Endothelial cell of umbilical vein (primary cell): ENCODE measurements around the gene PYROXD2. TPM values are rescaled to one million over a fixed set of nuclear protein-coding genes. Genes with fewer than 3 reads are reported as not detected.

Experiments
- BruUV-seq: library from RNA; stranded (reverse); fragments of 400-500 nt; replicated peaks from 2 replicates; lab custom pipeline; 2021; lab: Mats Ljungman, UMichigan
- CTCF ChIA-PET: fragments of 300-600, 350-600 bp; sonication (Branson Sonifier 250); formaldehyde crosslinking; loops from one replicate; lab custom pipeline; 2021; ENCODE audit warnings: antibody characterized with exemption, inconsistent platforms; lab: Charles Lee
- POLR2A ChIA-PET: fragments of 300-600, 350-600 bp; sonication (Branson Sonifier 250); formaldehyde crosslinking; loops from one replicate; lab custom pipeline; 2021; ENCODE audit warnings: antibody characterized with exemption, inconsistent platforms; lab: Charles Lee
- DNase-seq: peaks from one replicate; pipeline ENCODE4 v3.0.0-alpha.2; 2011; ENCODE audit warnings: low read depth, low spot score
- FAIRE-seq: peaks from 2 replicates; lab custom pipeline; 2011; peaks lifted over from hg19 to GRCh38; lab: Jason Lieb, UNC
- H2AFZ ChIP-seq: 2 replicates; pipeline ENCODE4 v1.6.0; 2012; ENCODE audit warnings: low read depth, low read length, control low read depth, inconsistent platforms
- H3K27ac ChIP-seq: 2 replicates; pipeline ENCODE4 v1.5.1; 2011; ENCODE audit warnings: low read depth, mild to moderate bottlenecking, control low read depth, low read length, moderate library complexity; ENCODE audit not compliant: insufficient read depth
- H3K27me3 ChIP-seq, 2 experiments: 2 replicates each; pipeline versions ENCODE4 v1.6.0 to v1.6.1; 2011; ENCODE audit warnings: low read length in 2 of 2, mixed read lengths in 1 of 2; ENCODE audit not compliant: control insufficient read depth in 2 of 2, insufficient read depth in 2 of 2
- H3K36me3 ChIP-seq, 2 experiments: 2 replicates in 1 of 2; 3 replicates in 1 of 2; pipeline ENCODE4 v1.5.1; 2011; ENCODE audit warnings: low read length in 2 of 2, mild to moderate bottlenecking in 1 of 2, moderate library complexity in 1 of 2; ENCODE audit not compliant: control insufficient read depth in 2 of 2, insufficient read depth in 2 of 2; ENCODE audit errors: extremely low read depth in 1 of 2
- H3K4me1 ChIP-seq: 3 replicates; pipeline ENCODE4 v1.5.1; 2011; ENCODE audit warnings: mild to moderate bottlenecking, low read length; ENCODE audit not compliant: control insufficient read depth, insufficient read depth; ENCODE audit errors: extremely low read depth
- H3K4me2 ChIP-seq: 2 replicates; pipeline ENCODE4 v1.6.1; 2011; ENCODE audit warnings: low read length, control low read depth, mixed read lengths; ENCODE audit not compliant: insufficient read depth
- H3K4me3 ChIP-seq, 3 experiments: fragments of 200-600 bp in 1 of 3; sonication (generic), shearing (Covaris generic) in 1 of 3; replicated peaks in 1 of 3; 2 replicates each; pipeline ENCODE4 v1.5.1; 2011 to 2016; ENCODE audit warnings: control low read depth in 3 of 3, low read length in 3 of 3, mild to moderate bottlenecking in 2 of 3, inconsistent platforms in 1 of 3, low read depth in 1 of 3, moderate library complexity in 1 of 3; ENCODE audit not compliant: insufficient read depth in 1 of 3
- H3K79me2 ChIP-seq: 2 replicates; pipeline ENCODE4 v1.6.0; 2012; ENCODE audit warnings: low read length, inconsistent platforms; ENCODE audit not compliant: control insufficient read depth, insufficient read depth
- H3K9ac ChIP-seq: replicated peaks from 2 replicates; pipeline ENCODE3; 2011; ENCODE audit warnings: low read length, control low read depth; ENCODE audit not compliant: insufficient read depth; ENCODE audit errors: extremely low read depth
- H3K9me1 ChIP-seq: replicated peaks from 3 replicates; pipeline ENCODE4 v1.6.0; 2011; ENCODE audit warnings: mild to moderate bottlenecking, low read length; ENCODE audit not compliant: control insufficient read depth, insufficient read depth; ENCODE audit errors: extremely low read depth
- H3K9me3 ChIP-seq: replicated peaks from 2 replicates; pipeline ENCODE4 v1.5.1; 2012; ENCODE audit warnings: low read length, inconsistent platforms; ENCODE audit not compliant: control insufficient read depth, insufficient read depth
- H4K20me1 ChIP-seq: replicated peaks from 2 replicates; pipeline ENCODE3; 2011; ENCODE audit warnings: mild to moderate bottlenecking, low read length; ENCODE audit not compliant: control insufficient read depth, insufficient read depth; ENCODE audit errors: extremely low read depth
- EZH2 ChIP-seq: IDR thresholded peaks from 2 replicates; pipeline ENCODE4 v1.6.1; 2012; ENCODE audit warnings: borderline replicate concordance, low read depth, mild to moderate bottlenecking, moderate library complexity, low read length, inconsistent platforms; ENCODE audit not compliant: severe bottlenecking
- FOS ChIP-seq: IDR thresholded peaks from 2 replicates; pipeline ENCODE4 v1.6.1; 2011; ENCODE audit warnings: mild to moderate bottlenecking, low read length, moderate library complexity, borderline replicate concordance; ENCODE audit not compliant: insufficient read depth
- GATA2 ChIP-seq: IDR thresholded peaks from 2 replicates; pipeline ENCODE4 v1.7.0; 2011; ENCODE audit warnings: low read depth, mild to moderate bottlenecking, moderate library complexity, mixed read lengths, low read length; ENCODE audit not compliant: insufficient read length, insufficient read depth
- JUN ChIP-seq: IDR thresholded peaks from 2 replicates; pipeline ENCODE4 v1.6.1; 2011; ENCODE audit warnings: borderline replicate concordance, low read depth; ENCODE audit not compliant: insufficient read length, insufficient read depth
- MYC ChIP-seq: IDR thresholded peaks from one replicate; pipeline ENCODE4 v1.6.1; 2011; ENCODE audit warnings: mild to moderate bottlenecking, low read depth, low read length
- POLR2A ChIP-seq: IDR thresholded peaks from 2 replicates; pipeline ENCODE4 v1.6.1; 2012; ENCODE audit warnings: low read depth, mild to moderate bottlenecking, control low read depth, low read length
- POLR2AphosphoS5 ChIP-seq: IDR thresholded peaks from 2 replicates; pipeline ENCODE4 v1.6.1; 2012; ENCODE audit warnings: low read depth, mild to moderate bottlenecking, control low read depth, low read length, moderate library complexity; ENCODE audit not compliant: insufficient read depth
- dilution Hi-C: fragments of 300-500 bp; cut with MboI; formaldehyde crosslinking; loops from one replicate; pipeline ENCODE4 v1.15.0; 2019; ENCODE audit warnings: low sequenced_read_pairs; ENCODE audit not compliant: extremely low pct_ligation_motif_present
- intact Hi-C: fragments of 100-400 bp; cut with micrococcal nuclease; formaldehyde crosslinking; loops from one replicate; pipeline ENCODE4 v1.10.0; 2022
- polyA plus RNA-seq, 4 experiments: library from polyadenylated mRNA; depleted of rRNA in 3 of 4; stranded (reverse) in 3 of 4; unstranded in 1 of 4; fragments of >200 nt; gene quantifications; 2 replicates each; pipeline versions ENCODE4 v1.2.1 to v1.2.3, GENCODE V29; 2011 to 2012; ENCODE audit warnings: missing spikeins in 1 of 4
- total RNA-seq: library from RNA; stranded (reverse); gene quantifications from 2 replicates; pipeline ENCODE4 v1.2.3, GENCODE V29; 2021
- TF ChIP-seq, protein P1 (sequence below), 2 donors: IDR thresholded peaks; 1 replicate in 1 of 2; 2 replicates in 1 of 2; pipeline ENCODE4 v1.5.1; 2011; ENCODE audit warnings: low read length in 2 of 2, mild to moderate bottlenecking in 2 of 2, moderate library complexity in 2 of 2, control low read depth in 1 of 2, inconsistent platforms in 1 of 2, low read depth in 1 of 2; ENCODE audit not compliant: insufficient read depth in 1 of 2; ENCODE audit errors: extremely low read depth in 1 of 2
- TF ChIP-seq, protein P2 (sequence below): IDR thresholded peaks from 2 replicates; pipeline ENCODE4 v1.6.1; 2011; ENCODE audit not compliant: insufficient read depth, insufficient read length

PYROXD2 gene
- total and polyA plus RNA-seq, 2 donors (not counting 3 experiments of a cell fraction or from before 2014, with no cell fraction given) = 7.0 to 13.7 TPM

DNA sequence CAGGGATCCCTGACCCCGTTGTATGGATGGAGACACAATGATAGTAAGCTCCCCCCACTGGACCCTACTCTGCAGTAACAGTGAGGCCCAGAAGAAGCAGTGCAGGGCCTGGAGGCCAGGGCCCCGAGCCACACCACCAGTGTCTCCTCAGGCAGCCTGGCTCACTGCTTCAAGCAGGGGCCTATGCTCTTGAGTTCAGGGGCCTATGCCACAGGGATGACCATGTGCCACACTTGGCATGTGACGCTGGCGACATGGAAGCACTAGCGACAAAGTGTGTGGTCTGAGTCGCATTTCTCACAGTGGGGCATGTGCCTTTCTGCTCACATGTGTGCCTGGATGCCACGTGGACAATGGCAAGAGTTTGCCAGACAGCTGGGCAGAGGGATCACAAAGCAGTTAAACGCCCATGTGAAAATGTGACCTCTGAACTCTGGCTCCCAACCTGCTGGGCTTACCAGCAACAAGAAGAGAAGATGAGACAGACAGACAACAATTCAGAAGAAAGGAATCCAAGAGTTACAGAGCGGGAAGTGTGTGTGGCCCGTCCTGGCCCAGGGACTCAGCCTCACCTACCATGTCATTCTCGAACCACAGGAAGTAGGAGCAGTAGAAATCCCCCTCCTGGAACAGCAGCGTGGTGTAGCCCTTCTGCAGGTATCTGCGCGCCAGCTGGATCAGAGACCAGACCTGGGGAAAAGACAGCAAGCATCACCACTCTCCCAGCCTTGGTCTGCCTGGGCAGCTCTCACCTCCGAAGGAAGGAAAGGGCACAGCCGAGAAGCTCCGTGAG, 4.7 kb upstream of the PYROXD2 start:
- TF ChIP-seq GATA2 (no peak), POLR2AphosphoS5 (no peak)
- Histone ChIP-seq H3K4me2 (no peak overlapping the region), H3K4me3 (no peak overlapping the region), H3K9ac (no peak overlapping the region), H3K27ac (no peak overlapping the region), H3K9me3 (no peaks in the 10 kb centered on the region), H3K9me1 (no peaks in the 10 kb centered on the region), H4K20me1 (no peaks in the 10 kb centered on the region), H3K36me3 (peaks cover 3 to 36% of the 10 kb centered on the region in 2 experiments), H3K27me3 (no peaks in the 10 kb centered on the region), H3K4me1 (peaks cover 8% of the 10 kb centered on the region), H2AFZ (no peak overlapping the region), H3K79me2 (no peaks in the 10 kb centered on the region)
- no TSS peak for BruUV-seq
- dilution Hi-C loops = no loop called here
- ChIA-PET POLR2A (no interaction called here), CTCF (interaction anchor here (1.4 to 1.7 kb wide), 2 partner anchors 10 to 157 kb away, joined by 3 to 4 read pairs; no protein-coding TSS in a partner anchor)
- FAIRE-seq (no peak), DNase-seq (no peak)
- intact Hi-C loops = no loop called here

DNA sequence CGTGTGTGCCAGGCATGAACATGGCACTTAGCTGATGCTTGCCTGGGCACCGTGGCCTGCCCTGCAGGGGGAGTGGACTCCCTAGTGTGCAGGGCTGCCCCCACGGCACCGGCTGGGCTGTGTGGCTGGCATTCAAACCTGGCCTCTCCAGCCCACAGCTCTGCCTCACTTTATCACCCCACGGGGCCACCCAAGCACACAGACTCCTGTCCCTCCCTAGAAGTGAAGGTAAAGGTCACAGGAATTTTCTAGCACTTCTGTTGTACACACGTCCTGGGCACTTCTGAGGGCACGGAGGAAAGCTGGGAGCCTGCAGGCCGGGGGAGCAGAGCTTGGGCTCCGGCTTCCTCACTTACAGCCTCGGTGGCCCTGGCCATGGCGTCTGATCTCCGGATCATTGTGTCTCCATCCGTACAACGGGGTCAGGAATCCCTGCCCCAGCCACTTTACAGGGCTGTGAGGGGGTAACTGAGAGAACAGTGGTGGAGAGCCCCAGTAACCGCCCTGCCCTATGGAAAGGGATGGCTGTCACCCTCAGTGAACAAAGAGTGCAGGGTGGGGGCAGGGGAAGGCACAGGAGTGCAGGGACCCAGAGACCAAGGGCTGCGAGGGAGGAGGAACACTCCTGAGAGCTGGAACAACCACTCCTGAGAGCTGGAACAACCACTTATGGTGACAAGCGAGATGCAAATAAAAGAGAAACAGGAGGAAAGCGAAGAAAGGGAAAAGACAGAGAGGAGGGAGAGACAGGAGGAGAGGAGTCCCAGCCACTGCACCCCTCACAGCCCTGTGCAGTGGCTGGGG, 3.9 kb upstream of the PYROXD2 start:
- Histone ChIP-seq H3K79me2 (no peaks in the 10 kb centered on the region), H3K9me1 (no peaks in the 10 kb centered on the region), H3K36me3 (peaks cover 3 to 36% of the 10 kb centered on the region in 2 experiments), H3K27me3 (no peaks in the 10 kb centered on the region), H3K9ac (no peak overlapping the region), H3K4me2 (no peak overlapping the region), H4K20me1 (no peaks in the 10 kb centered on the region), H3K27ac (no peak overlapping the region), H3K9me3 (no peaks in the 10 kb centered on the region), H3K4me1 (peaks cover 14% of the 10 kb centered on the region), H2AFZ (no peak overlapping the region), H3K4me3 (no peak overlapping the region)
- FAIRE-seq = no peak
- TF ChIP-seq FOS (no peak), POLR2A (no peak), EZH2 (no peak), POLR2AphosphoS5 (no peak), MYC (no peak), GATA2 (no peak), JUN (no peak)
- TF ChIP-seq, protein P1, sequence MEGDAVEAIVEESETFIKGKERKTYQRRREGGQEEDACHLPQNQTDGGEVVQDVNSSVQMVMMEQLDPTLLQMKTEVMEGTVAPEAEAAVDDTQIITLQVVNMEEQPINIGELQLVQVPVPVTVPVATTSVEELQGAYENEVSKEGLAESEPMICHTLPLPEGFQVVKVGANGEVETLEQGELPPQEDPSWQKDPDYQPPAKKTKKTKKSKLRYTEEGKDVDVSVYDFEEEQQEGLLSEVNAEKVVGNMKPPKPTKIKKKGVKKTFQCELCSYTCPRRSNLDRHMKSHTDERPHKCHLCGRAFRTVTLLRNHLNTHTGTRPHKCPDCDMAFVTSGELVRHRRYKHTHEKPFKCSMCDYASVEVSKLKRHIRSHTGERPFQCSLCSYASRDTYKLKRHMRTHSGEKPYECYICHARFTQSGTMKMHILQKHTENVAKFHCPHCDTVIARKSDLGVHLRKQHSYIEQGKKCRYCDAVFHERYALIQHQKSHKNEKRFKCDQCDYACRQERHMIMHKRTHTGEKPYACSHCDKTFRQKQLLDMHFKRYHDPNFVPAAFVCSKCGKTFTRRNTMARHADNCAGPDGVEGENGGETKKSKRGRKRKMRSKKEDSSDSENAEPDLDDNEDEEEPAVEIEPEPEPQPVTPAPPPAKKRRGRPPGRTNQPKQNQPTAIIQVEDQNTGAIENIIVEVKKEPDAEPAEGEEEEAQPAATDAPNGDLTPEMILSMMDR (IDR thresholded peaks at IDR 0.05; ENCODE audit: extremely low read depth in 1 of 2, insufficient read depth in 1 of 2, low read depth in 1 of 2, low read length in 2 of 2) = no peak
- TF ChIP-seq, protein P2, sequence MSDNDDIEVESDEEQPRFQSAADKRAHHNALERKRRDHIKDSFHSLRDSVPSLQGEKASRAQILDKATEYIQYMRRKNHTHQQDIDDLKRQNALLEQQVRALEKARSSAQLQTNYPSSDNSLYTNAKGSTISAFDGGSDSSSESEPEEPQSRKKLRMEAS = no peak
- intact Hi-C loops = no loop called here
- BruUV-seq = no TSS peak
- no peak for DNase-seq
- dilution Hi-C loops = no loop called here
- POLR2A ChIA-PET = no interaction called here
- CTCF ChIA-PET = interaction anchor here (1.7 to 2.2 kb wide), 2 partner anchors 48 to 156 kb away, joined by 4 to 6 read pairs; no protein-coding TSS in a partner anchor
